Heart left ventricle (tissue), 16 donors: ENCODE data around the gene HS3ST2. TPM values are rescaled to one million over a fixed set of nuclear protein-coding genes. Genes with fewer than 3 reads are reported as not detected.
A peak's percentile ranks its signal among the peaks of the same experiment; 100 is the strongest.

ENCODE experiments used
- ATAC-seq, 4 donors: fragments of 200-7000 bp; cut with Tn5 transposase; one replicate each; pipeline ENCODE4 v1.9.1; 2020 to 2022; ENCODE audit warnings: moderate library complexity in 4 of 4, mild to moderate bottlenecking in 3 of 4, moderate number of reproducible peaks in 1 of 4
- DNase-seq, 5 donors: peaks; one replicate each; pipeline ENCODE4 v3.0.0-alpha.2; 2020
- H3K27ac ChIP-seq, 12 donors: fragments of 200-600 bp; sonication (generic) in 4 of 12; one replicate each; pipeline versions ENCODE4 v1.5.0 to v1.8.0; 2016 to 2022; ENCODE audit warnings: mild to moderate bottlenecking in 2 of 12
- H3K27me3 ChIP-seq, 9 donors: fragments of 200-600 bp; sonication (generic) in 2 of 9; one replicate each; pipeline versions ENCODE4 v1.5.1 to v1.8.0; 2016 to 2022; ENCODE audit warnings: mild to moderate bottlenecking in 3 of 9
- H3K36me3 ChIP-seq, 9 donors: fragments of 200-600 bp; sonication (generic) in 2 of 9; one replicate each; pipeline versions ENCODE4 v1.5.0 to v1.8.0; 2018 to 2022; ENCODE audit warnings: mild to moderate bottlenecking in 2 of 9
- H3K4me1 ChIP-seq, 12 donors: fragments of 200-600 bp; sonication (generic) in 4 of 12; one replicate each; pipeline versions ENCODE4 v1.5.0 to v1.8.0; 2016 to 2022; ENCODE audit warnings: mild to moderate bottlenecking in 3 of 12
- H3K4me3 ChIP-seq, 12 donors: fragments of 200-600 bp; sonication (generic) in 4 of 12; one replicate each; pipeline versions ENCODE4 v1.5.0 to v1.8.0; 2017 to 2022; ENCODE audit warnings: mild to moderate bottlenecking in 9 of 12, moderate library complexity in 4 of 12
- H3K9me3 ChIP-seq, 12 donors: fragments of 200-600 bp; sonication (generic) in 4 of 12; one replicate each; pipeline versions ENCODE4 v1.5.0 to v1.8.0; 2016 to 2022; ENCODE audit warnings: mild to moderate bottlenecking in 1 of 12
- CTCF ChIP-seq, 12 donors: fragments of 200-600 bp; sonication (generic) in 4 of 12; IDR thresholded peaks; one replicate each; pipeline versions ENCODE4 v1.5.0 to v1.8.0; 2018 to 2022; ENCODE audit warnings: antibody characterized with exemption in 12 of 12, mild to moderate bottlenecking in 5 of 12
- POLR2A ChIP-seq, 2 donors: fragments of 450-650 bp; IDR thresholded peaks; one replicate each; pipeline ENCODE4 v1.6.1; 2017; ENCODE audit warnings: antibody characterized with exemption in 2 of 2, mild to moderate bottlenecking in 2 of 2, moderate library complexity in 2 of 2
- whole genome bisulfite sequencing, 4 donors: extraction: QIAGEN DNeasy Blood & Tissue Kit in 2 of 4; methylation state at CpG; one replicate each; pipeline versions ENCODE4 v1.1.5 to v1.1.7; 2013 to 2018; 5-methylcytosine and 5-hydroxymethylcytosine counted together
- intact Hi-C, 10 donors: fragments of 100-400 bp; cut with DNase I; formaldehyde crosslinking; loops; one replicate each; pipeline versions ENCODE4 v1.11.1 to v1.14.2; 2022
- polyA plus RNA-seq, 2 donors: library from polyadenylated mRNA; stranded (reverse); fragments of 200-250 nt; gene quantifications; one replicate each; pipeline ENCODE4 v1.2.3, GENCODE V29; 2013
- total RNA-seq, 9 donors: library from RNA; depleted of rRNA in 2 of 9; stranded (reverse); fragments of >200 nt in 2 of 9; fragmentation: NEBNext Ultra II Directional in 3 of 9; extraction: Animal tissue kit (Norgen Biotek cat#: 25700) in 3 of 9; gene quantifications; one replicate each; pipeline versions ENCODE4 v1.1.0 to v1.2.4, GENCODE V29; 2016 to 2023
- donor health status: ischemic (EF 13 %, LVEDD 7.1; RV severe dilation, severe dysfunction).
- donor health status: healthy with polysubstance abuse.
- donor health status: DM: no; HTN: yes; CAD: no.
- donor health status: DM: no; HTN: no; CAD: no.
- donor health status: ischemic (EF 25% LVEDD 6.9; RV normal size, moderate dysfunction).
- donor health status: ischemic (EF 25% LVEDD 5.7; RV mildly dilated, moderate dysfunction).
- donor health status: healthy.
- donor health status: DM: yes; HTN: yes; CAD: no.
- donor health status: ischemic (EF 35%, LVEDD 5.7; RV mildly dilated, moderate dysfunction).
- donor health status: nonischemic (EF 11% LVEDD 7.7; RV severe dilation, severe dysfunction).
- donor health status: DM: yes; HTN: yes; CAD: no.
- donor health status: PGD.
- donor health status: ischemic (EF 29% LVEDD 5.4; RV normal size, mild dysfunction).
- donor health status: nonischemic (EF 23%, LVEDD 6.1; RV moderate dilation, normal function).

Gene HS3ST2
- total and polyA plus RNA-seq, 11 donors: 0.08 to 4.3 (median 0.20) TPM

- no peaks in the 10 kb centered on the region for H3K36me3 ChIP-seq
- no peaks in the 10 kb centered on the region for H3K9me3 ChIP-seq
- no peak for TF ChIP-seq POLR2A (IDR thresholded peaks at IDR 0.05)
- TF ChIP-seq CTCF (IDR thresholded peaks at IDR 0.05): no peak
- no peak overlapping the region for H3K4me3 ChIP-seq
- peaks cover 14 to 53% (median 25%) of the 10 kb centered on the region in 9 donors for H3K27me3 ChIP-seq
- ATAC-seq (no peak), DNase-seq (no peak)
- H3K27ac ChIP-seq: no peak overlapping the region
- peaks cover 0 to 22% (median 13%) of the 10 kb centered on the region in 12 donors for H3K4me1 ChIP-seq
- intact Hi-C loops: no loop called here
Measured at GRCh38 chr16:22810226-22810625, 3.7 kb upstream of the HS3ST2 start.

DNA sequence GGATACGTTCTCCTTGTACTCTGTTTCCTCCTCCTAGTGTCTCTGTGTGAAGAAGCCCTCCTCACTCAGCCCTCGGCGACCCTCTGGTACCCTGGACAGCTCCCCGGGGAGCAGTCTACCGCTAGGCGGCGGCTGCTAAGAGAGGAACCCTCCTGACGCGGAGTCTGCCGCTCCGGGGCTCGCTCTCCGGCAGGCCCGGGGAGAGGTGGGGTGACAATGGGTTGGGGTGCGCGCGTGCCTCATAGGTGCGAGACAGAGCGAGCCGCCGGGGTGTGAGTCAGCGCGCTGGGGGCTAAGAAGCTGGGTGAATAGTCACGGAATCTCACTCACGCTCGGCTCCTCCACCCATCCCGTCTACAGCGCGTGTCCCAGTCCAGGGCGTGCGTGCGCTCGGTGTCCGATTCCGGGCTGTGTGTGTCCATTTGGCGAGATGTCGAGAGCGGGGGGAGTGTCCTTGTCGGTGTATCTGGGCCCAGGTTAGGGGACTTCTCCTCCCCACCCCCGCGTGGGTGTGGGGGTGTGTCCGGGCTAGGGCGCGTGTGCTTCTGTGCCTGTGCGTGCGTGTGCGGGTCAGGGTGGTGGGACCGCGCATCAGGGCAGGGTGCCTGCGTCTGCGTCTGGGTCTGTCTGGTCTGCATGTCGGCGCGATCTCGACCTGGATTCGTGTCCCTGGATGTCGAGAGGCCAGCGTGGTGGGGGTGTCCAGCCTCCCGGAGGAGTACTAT is 577 bp upstream of the HS3ST2 start:
- H3K27me3 ChIP-seq: peaks cover 17 to 55% (median 32%) of the 10 kb centered on the region in 9 donors
- no peaks in the 10 kb centered on the region for H3K36me3 ChIP-seq
- DNase-seq: peak; percentile 50 to 74 (median 51)
- peak overlapping the region; percentile 14 to 54 (median 46) for H3K4me3 ChIP-seq
- TF ChIP-seq POLR2A (IDR thresholded peaks at IDR 0.05) (no peak), CTCF (IDR thresholded peaks at IDR 0.05) (peak; percentile 33 to 77 (median 60))
- H3K27ac ChIP-seq: no peak overlapping the region
- 1 to 4% (median 1%) methylated on average over 18 to 59 of the region's 59 CpGs for WGBS, 4 donors
- ATAC-seq: peak; percentile 78 to 87 (median 82)
- intact Hi-C loops: no loop called here
- peaks cover 0 to 22% (median 13%) of the 10 kb centered on the region in 12 donors for H3K4me1 ChIP-seq
- H3K9me3 ChIP-seq: no peaks in the 10 kb centered on the region

- intact Hi-C loops: no loop called here
- no peaks in the 10 kb centered on the region for H3K9me3 ChIP-seq
- ATAC-seq: peak in 1 of 4 donors; percentile 21
- TF ChIP-seq POLR2A (IDR thresholded peaks at IDR 0.05) (no peak), CTCF (IDR thresholded peaks at IDR 0.05) (no peak)
- WGBS, 4 donors: 3 to 7% (median 4%) methylated on average over 21 to 41 of the region's 41 CpGs
- peaks cover 17 to 55% (median 32%) of the 10 kb centered on the region in 9 donors for H3K27me3 ChIP-seq
- DNase-seq: peak in 1 of 5 donors; percentile 38
- no peaks in the 10 kb centered on the region for H3K36me3 ChIP-seq
- H3K4me1 ChIP-seq: peaks cover 0 to 22% (median 13%) of the 10 kb centered on the region in 12 donors
- H3K27ac ChIP-seq: no peak overlapping the region
- peak overlapping the region; percentile 14 to 54 (median 46) for H3K4me3 ChIP-seq
Measured at GRCh38 chr16:22814711-22815105, 746 bp downstream of the HS3ST2 start.

DNA sequence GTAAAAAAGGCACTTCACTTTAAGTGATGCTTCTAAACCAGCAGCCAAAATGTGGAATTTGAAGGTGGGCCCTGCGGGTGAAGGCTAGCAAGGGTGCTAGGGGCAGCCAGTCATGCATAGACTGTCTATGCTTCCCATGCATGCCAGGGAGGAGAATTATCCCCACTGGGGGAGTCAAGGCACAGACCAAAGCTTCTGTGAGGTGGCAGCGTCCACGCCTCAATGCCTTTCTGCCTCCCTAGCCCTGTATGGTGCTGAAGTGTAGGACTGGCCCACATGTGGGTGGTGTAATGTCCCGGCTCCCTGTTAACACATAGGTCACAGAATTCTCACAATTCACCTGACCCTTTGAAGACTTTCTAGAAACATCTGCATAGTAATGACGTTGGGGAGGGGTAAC is 1.9 kb downstream of the HS3ST2 start:
- Histone ChIP-seq H3K27me3 (peaks cover 17 to 55% (median 32%) of the 10 kb centered on the region in 9 donors), H3K4me1 (peaks cover 0 to 21% (median 13%) of the 10 kb centered on the region in 12 donors), H3K4me3 (peak overlapping the region in 3 of 12 donors; percentile 45 to 53 (median 46)), H3K27ac (no peak overlapping the region), H3K36me3 (no peaks in the 10 kb centered on the region), H3K9me3 (no peaks in the 10 kb centered on the region)
- ATAC-seq (no peak), DNase-seq (no peak)
- TF ChIP-seq CTCF (IDR thresholded peaks at IDR 0.05) (no peak), POLR2A (IDR thresholded peaks at IDR 0.05) (no peak)
- intact Hi-C loops: no loop called here
- WGBS, 4 donors: 43 to 58% (median 47%) methylated on average over 5 of the region's 5 CpGs
